ENCODE results near the gene DNAJC4.

DNAJC4 gene

GRCh38 chr11:64261556-64262080 is 31.3 kb downstream of the DNAJC4 start:
- no peak for DNase-seq

DNA sequence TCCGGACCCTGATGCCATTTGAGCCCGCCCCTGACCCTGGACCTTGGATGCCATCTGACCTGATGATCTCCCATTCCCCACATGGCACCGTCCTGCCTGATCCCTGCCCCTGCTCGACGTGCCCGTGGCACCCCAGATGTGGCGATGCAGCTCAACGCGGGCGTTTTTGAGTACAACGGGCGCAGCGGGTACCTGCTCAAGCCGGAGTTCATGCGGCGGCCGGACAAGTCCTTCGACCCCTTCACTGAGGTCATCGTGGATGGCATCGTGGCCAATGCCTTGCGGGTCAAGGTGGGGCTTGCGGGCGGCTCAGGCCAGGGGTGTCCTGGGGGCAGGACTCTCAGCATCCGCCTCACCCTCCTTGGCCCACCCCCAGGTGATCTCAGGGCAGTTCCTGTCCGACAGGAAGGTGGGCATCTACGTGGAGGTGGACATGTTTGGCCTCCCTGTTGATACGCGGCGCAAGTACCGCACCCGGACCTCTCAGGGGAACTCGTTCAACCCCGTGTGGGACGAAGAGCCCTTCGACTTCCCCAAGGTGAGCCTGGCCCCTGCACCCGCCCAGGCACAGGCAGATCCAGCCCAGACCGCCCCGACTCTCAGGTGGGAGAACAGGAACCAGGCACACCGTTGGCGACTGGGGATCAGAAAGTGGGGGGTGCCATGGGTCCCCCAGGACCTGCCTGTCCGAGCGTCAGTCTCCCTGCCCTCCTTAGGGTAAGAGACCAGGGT is 32.1 kb downstream of the DNAJC4 start:
- DNase-seq: no peak

GRCh38 chr11:64263021-64263946 is 32.9 kb downstream of the DNAJC4 start:
- no peak for DNase-seq

GRCh38 chr11:64263947-64264317 is 33.6 kb downstream of the DNAJC4 start:
- no peak for DNase-seq

- DNase-seq: no peak
Observed at GRCh38 chr11:64264371-64264852, 34.1 kb downstream of the DNAJC4 start.

DNA sequence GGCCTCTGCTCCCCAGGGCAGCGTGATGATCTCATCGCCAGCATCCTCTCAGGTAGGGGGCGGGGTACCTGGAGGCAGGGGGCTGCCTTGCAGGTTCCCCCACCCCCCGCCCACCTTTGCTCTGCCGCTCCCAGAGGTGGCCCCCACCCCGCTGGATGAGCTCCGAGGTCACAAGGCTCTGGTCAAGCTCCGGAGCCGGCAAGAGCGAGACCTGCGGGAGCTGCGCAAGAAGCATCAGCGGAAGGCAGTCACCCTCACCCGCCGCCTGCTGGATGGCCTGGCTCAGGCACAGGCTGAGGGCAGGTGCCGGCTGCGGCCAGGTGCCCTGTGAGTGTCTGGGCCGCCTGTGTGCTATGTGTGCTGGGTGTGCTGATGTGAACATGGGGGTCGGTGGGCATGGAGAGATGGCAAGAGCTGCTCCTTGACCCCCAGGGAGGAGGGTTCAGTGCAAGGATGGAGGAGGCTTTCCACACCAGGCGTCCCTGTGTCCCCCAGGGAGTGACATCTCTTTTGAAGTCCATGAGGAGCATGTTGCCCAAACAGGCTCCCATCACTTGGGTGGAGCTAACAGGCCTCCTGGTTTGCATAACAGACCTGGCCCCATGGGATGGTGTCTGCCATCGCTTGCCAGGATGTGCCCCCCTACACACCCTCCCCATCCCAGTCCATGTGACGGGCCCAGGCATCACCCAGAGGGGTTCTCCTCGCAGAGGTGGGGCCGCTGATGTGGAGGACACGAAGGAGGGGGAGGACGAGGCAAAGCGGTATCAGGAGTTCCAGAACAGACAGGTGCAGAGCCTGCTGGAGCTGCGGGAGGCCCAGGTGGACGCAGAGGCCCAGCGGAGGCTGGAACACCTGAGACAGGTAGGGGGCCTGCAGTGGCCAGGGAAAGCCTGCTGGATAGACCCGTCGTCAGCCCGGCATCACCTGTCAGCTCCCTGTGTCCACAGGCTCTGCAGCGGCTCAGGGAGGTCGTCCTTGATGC is 35.1 kb downstream of the DNAJC4 start:
- no peak for DNase-seq

DNA sequence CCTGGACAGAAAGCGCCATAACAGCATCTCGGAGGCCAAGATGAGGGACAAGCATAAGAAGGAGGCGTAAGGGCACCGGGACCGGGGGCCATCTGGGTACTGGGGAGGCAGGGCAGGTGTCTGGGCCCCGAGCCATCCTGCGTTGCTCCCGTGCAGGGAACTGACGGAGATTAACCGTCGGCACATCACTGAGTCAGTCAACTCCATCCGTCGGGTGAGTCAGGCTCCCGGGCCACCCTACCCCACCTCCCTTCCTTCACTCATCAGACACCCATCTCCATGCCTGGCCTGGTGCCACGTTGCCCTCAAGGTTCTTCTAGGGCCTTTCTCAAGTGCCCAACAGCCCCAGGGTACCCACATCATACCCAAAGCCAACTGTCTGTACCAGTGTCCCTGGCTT is 36.0 kb downstream of the DNAJC4 start:
- no peak for DNase-seq

DNA sequence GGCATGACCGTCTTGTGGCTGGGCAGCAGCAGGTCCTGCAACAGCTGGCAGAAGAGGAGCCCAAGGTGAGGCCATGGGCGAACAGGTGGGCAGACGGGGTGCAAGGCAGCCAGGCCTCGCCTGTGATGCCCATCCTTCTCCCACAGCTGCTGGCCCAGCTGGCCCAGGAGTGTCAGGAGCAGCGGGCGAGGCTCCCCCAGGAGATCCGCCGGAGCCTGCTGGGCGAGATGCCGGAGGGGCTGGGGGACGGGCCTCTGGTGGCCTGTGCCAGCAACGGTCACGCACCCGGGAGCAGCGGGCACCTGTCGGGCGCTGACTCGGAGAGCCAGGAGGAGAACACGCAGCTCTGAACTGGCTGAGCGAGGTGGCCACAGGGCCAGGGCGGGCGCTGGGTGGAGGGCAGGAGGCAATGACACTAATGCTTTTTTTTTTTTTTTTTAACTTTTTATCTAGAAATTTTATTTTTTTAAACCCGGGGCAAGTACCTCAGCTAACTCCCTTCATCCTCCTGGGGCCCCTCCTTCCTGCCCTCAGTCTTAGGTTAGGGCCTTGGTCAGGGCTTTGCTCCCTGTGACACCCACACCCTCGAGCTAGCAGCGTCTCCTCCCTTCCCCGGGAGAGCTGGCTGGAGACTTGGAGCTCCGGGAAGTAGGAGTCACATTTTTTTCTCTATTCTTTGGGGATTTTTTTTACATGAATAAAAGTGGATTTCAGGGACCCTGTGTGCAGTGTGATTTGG is 37.0 kb downstream of the DNAJC4 start:
- DNase-seq: no peak

DNA sequence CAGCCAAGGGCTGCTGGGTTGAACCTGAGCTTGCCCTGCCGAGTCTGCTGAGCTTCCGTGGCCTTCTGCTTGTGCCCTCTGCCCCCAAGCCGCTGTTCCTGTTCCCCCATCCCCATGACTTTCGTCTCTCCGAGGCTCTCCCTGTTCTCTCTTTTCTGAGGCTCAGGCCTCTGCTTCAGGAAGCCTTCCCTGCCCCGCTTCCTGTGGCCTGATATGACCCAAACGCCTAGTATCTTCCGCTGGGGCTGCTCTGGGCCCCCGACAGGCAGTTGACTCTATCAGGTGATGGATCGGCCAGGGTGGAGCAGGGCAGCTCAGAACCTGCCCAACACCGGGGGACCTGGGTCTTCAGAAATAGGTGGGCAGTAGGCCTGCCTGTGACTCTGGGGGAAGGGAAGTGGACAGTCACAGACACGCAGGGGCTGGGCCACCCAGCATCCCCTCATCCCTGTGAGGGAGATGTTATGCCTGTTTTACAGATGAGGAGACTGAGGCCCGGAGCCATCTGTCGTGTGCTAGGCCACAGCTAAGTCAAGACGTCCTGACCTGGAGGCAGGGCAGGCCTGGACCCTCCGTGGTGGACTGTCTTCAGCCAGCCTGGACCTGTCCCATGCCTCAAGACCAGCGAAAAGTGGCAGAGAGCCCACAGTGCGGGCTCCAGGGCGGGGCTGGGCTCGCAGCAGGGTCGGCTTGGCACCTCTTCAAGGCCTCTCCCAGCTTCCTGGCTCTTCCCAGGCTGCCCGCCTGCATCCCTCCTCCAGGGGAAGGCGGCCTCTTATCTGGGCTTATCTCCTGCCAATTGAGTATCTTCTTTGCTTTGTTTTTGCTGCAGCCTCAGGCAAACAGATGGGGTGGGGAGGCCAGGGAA is 37.9 kb downstream of the DNAJC4 start:
- DNase-seq: no peak

GRCh38 chr11:64268893-64269539 is 38.7 kb downstream of the DNAJC4 start:
- DNase-seq: peak in 3 of 5 donors; percentile 25 to 63 (median 27)

- peak; percentile 94 to 99 (median 96) for DNase-seq
Observed at GRCh38 chr11:64269540-64270220, 39.3 kb downstream of the DNAJC4 start.

DNA sequence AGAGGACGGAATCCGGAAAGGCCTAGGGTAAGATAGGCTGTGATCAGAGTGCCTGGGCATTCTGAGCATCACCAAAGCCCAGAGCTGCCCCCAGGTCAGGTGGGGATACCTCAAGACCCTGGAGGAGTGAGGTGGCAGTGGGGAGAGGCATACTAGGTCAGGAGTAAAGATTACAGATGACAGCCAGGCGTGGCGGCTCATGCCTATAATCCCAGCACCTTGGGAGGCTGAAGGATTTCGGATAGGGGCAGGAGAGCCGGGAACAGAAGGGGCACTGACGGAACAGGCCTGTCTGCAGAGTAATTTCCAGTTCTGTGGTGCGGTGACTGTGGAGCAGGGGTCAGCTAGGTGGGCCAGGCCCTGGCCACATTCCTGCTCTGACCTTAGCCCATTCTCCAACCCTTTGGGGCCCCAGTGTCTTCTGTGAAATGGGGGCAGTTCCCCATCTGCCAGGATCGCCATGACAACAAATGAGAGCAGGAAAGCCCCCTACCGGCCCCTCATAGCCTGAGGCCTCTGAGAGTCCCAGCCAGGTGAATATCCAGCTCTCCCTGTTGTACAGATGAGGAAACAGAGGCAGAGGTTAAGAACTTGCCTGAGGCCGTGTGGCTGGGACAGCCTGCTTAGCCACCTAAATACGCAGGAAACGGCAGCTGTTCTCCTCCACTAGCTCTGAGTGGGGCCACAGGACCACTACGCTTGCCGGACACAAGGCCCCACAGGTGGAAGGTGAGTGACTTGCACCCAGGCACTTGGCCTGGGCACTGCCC is 44.9 kb downstream of the DNAJC4 start:
- DNase-seq: no peak

DNA sequence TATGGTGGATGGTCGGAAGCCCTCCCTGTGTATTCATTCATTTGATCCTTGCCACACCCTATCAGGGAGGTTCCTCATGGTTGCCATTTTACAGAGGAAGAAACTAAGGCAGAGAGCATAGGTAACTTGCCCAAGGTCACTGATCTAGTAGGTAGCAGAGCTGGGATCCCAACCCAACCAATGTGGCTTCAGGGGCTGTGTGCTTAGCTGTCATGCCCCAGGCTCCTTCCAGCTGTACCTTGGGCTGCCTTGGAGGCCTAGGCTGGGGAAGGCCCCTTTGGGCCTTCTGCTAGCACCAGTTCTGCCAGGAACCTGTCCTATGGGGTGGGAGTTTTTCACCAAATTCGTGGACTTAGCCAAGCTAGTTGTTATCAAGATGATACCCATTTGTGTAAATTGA is 45.5 kb downstream of the DNAJC4 start:
- DNase-seq: no peak

GRCh38 chr11:64276653-64277431 is 46.5 kb downstream of the DNAJC4 start:
- DNase-seq: no peak

- DNase-seq: no peak
Observed at GRCh38 chr11:64278576-64279190, 48.3 kb downstream of the DNAJC4 start.

DNA sequence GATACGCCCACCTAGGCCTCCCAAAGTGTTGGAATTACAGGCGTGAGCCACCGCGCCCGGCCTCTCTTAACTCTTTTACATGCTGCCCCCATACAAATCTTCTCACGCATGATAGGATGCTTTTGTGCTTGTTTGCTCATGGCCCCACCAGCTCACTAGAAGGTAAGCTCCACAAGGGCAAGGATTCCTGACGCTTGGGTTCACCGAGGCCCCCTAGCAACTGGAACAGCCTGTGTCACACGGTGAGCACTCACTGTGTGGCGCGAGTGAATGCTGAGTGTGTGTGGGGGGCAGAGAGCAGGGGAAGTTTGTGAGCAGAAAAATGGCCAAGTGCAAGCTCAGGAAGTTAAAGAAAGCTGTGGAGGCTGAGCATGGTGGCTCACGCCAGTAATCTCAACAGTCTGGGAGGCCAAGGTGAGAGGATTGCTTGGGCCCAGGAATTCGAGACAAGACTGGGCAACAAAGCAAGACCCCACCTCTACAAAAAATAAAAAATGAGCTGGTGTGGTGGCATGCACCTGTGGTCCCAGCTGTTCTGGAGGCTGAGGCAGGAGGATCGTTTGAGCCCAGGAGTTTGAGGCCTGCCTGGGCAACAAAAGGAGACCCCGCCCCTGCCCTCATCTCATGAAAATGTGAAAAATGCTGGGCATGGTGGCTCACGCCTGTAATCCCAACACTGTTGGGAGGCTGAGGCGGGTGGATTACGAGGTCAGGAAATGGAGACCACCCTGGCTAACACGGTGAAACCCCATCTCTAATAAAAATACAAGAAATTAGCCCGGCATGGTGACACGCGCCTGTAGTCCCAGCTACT is 51.8 kb downstream of the DNAJC4 start:
- no peak for DNase-seq
